ENCODE data around the gene BMPR1A. TPM values are rescaled to one million over a fixed set of nuclear protein-coding genes. Genes with fewer than 3 reads are reported as not detected.

Gene BMPR1A
- total RNA-seq, 4 donors from 2014 or later, result 26.5 to 44.9 (median 37.1) TPM

GRCh38 chr10:86799188-86799845, 42.9 kb downstream of the BMPR1A start:
- DNase-seq (ENCODE audit: low spot score) (no peak), ATAC-seq (ENCODE audit: low FRiP score) (no peak)
- TF ChIP-seq CTCF (IDR thresholded peaks at IDR 0.05), result no peak

- DNase-seq (ENCODE audit: low spot score) (no peak), ATAC-seq (ENCODE audit: low FRiP score) (no peak)
- TF ChIP-seq CTCF (IDR thresholded peaks at IDR 0.05), result no peak
These were observed 45.6 kb downstream of the BMPR1A start for GRCh38 chr10:86801995-86802394.

- DNase-seq (ENCODE audit: low spot score) (no peak), ATAC-seq (ENCODE audit: low FRiP score) (no peak)
- no peak for TF ChIP-seq CTCF (IDR thresholded peaks at IDR 0.05)
These were observed 46.2 kb downstream of the BMPR1A start for GRCh38 chr10:86802473-86803108.

GRCh38 chr10:86803156-86803555, 46.7 kb downstream of the BMPR1A start:
- no peak for DNase-seq (ENCODE audit: low spot score)
- no peak for ATAC-seq (ENCODE audit: low FRiP score)

GRCh38 chr10:86804805-86805204, 48.4 kb downstream of the BMPR1A start:
- ATAC-seq (ENCODE audit: low FRiP score) (no peak), DNase-seq (ENCODE audit: low spot score) (no peak)
- no peak for TF ChIP-seq CTCF (IDR thresholded peaks at IDR 0.05)

More at GRCh38 chr10:86803156-86803555, 46.7 kb downstream of the BMPR1A start:
- no peak for TF ChIP-seq CTCF (IDR thresholded peaks at IDR 0.05)

- no peak for TF ChIP-seq CTCF (IDR thresholded peaks at IDR 0.05)
- DNase-seq (ENCODE audit: low spot score), result no peak
- ATAC-seq (ENCODE audit: low FRiP score), result no peak
These were observed 56.7 kb downstream of the BMPR1A start for GRCh38 chr10:86813101-86813500.

- ATAC-seq (ENCODE audit: low FRiP score) (no peak), DNase-seq (ENCODE audit: low spot score) (no peak)
- TF ChIP-seq CTCF (IDR thresholded peaks at IDR 0.05), result no peak
These were observed 57.6 kb downstream of the BMPR1A start for GRCh38 chr10:86813982-86814381.
